GM12878 (cell line): ENCODE measurements around the gene PPP3CA. TPM values are rescaled to one million over a fixed set of nuclear protein-coding genes. Genes with fewer than 3 reads are reported as not detected.

Experiments
- ATAC-seq: fragments of 200-7000 bp; cut with Tn5 transposase; 3 replicates; pipeline ENCODE4 v1.9.1; 2020; ENCODE audit warnings: mild to moderate bottlenecking, moderate library complexity
- BruUV-seq: library from RNA; stranded (reverse); fragments of 400-500 nt; replicated peaks from 2 replicates; lab custom pipeline; 2021; lab: Mats Ljungman, UMichigan
- CTCF ChIA-PET: fragments of 300-600 bp; sonication (Branson Sonifier 250); formaldehyde crosslinking; extraction: SDS; loops from one replicate; lab custom pipeline; 2021; ENCODE audit warnings: inconsistent platforms; lab: Yijun Ruan, JAX
- POLR2A ChIA-PET: fragments of 350-600 bp; formaldehyde crosslinking; extraction: SDS; loops from one replicate; lab custom pipeline; 2021; ENCODE audit warnings: inconsistent platforms; lab: Charles Lee
- RAD21 ChIA-PET: fragments of 300-600 bp; sonication (Branson Sonifier 250); formaldehyde crosslinking; loops from one replicate; lab custom pipeline; 2023; ENCODE audit warnings: antibody characterized with exemption; ENCODE audit not compliant: unreplicated experiment; lab: Charles Lee
- SMC1A ChIA-PET: fragments of 300-600 bp; sonication (Branson Sonifier 250); formaldehyde crosslinking; loops from one replicate; lab custom pipeline; 2023; ENCODE audit not compliant: unreplicated experiment, uncharacterized antibody; lab: Charles Lee
- DNase-seq: peaks from one replicate; pipeline ENCODE4 v3.0.0-alpha.2; 2011; ENCODE audit warnings: low read depth, low spot score
- FAIRE-seq: peaks from 3 replicates; lab custom pipeline; 2011; peaks lifted over from hg19 to GRCh38; lab: Jason Lieb, UNC
- H2AFZ ChIP-seq: 2 replicates; pipeline ENCODE4 v1.6.0; 2011; ENCODE audit warnings: low read depth, low read length, control low read depth; ENCODE audit not compliant: control insufficient read depth
- H3K27ac ChIP-seq: 2 replicates; pipeline ENCODE4 v1.5.1; 2011; ENCODE audit warnings: control low read depth; ENCODE audit not compliant: control insufficient read depth, insufficient read depth
- H3K27me3 ChIP-seq, 2 experiments: replicated peaks in 1 of 2; 2 replicates each; pipeline versions ENCODE4 v1.6.0 to v1.6.1; 2011; ENCODE audit warnings: low read length in 1 of 2; ENCODE audit not compliant: control insufficient read depth in 2 of 2, insufficient read depth in 2 of 2
- H3K36me3 ChIP-seq, 2 experiments: 2 replicates each; pipeline ENCODE4 v1.5.1; 2011; ENCODE audit warnings: low read length in 1 of 2; ENCODE audit not compliant: control insufficient read depth in 2 of 2, insufficient read depth in 2 of 2
- H3K4me1 ChIP-seq: 2 replicates; pipeline ENCODE4 v1.6.1; 2011; ENCODE audit warnings: mild to moderate bottlenecking, low read length, moderate library complexity, mixed read lengths; ENCODE audit not compliant: control insufficient read depth, insufficient read depth
- H3K4me2 ChIP-seq: 2 replicates; pipeline ENCODE4 v1.6.0; 2011; ENCODE audit warnings: control low read depth; ENCODE audit not compliant: control insufficient read depth, insufficient read depth
- H3K4me3 ChIP-seq: fragments of 200-600 bp; sonication (generic); 2 replicates; pipeline ENCODE4 v1.5.1; 2016
- H3K79me2 ChIP-seq: 2 replicates; pipeline ENCODE4 v1.6.0; 2011; ENCODE audit warnings: low read length; ENCODE audit not compliant: control insufficient read depth, insufficient read depth
- H3K9ac ChIP-seq: 2 replicates; pipeline ENCODE4 v1.8.0; 2011; ENCODE audit warnings: low read length, control low read depth, mixed read lengths; ENCODE audit not compliant: control insufficient read depth, insufficient read depth
- H3K9me3 ChIP-seq: replicated peaks from 3 replicates; pipeline ENCODE4 v1.5.1; 2011; ENCODE audit warnings: mild to moderate bottlenecking, low read length; ENCODE audit not compliant: control insufficient read depth, insufficient read depth
- H4K20me1 ChIP-seq: 2 replicates; pipeline ENCODE4 v1.6.0; 2011; ENCODE audit not compliant: control insufficient read depth, insufficient read depth
- KAT2A ChIP-seq: conservative IDR thresholded peaks from 2 replicates; pipeline ENCODE4 v1.6.1; 2011; ENCODE audit warnings: low read depth, low read length; ENCODE audit not compliant: control insufficient read depth
- NFYB ChIP-seq: IDR thresholded peaks from 2 replicates; pipeline ENCODE4 v1.6.1; 2011; ENCODE audit warnings: low read depth, mild to moderate bottlenecking, low read length, improper control_type of control experiment, moderate library complexity; ENCODE audit not compliant: insufficient read depth
- NR2C1 ChIP-seq: fragments of 450-650 bp; IDR thresholded peaks from 2 replicates; pipeline ENCODE4 v1.6.1; 2017; ENCODE audit warnings: antibody characterized with exemption, mild to moderate bottlenecking, moderate library complexity
- POLR2AphosphoS5 ChIP-seq: IDR thresholded peaks from 2 replicates; pipeline ENCODE4 v1.6.1; 2011; ENCODE audit warnings: mild to moderate bottlenecking, low read length, inconsistent platforms
- SP1 ChIP-seq: IDR thresholded peaks from one replicate; pipeline ENCODE4 v1.6.1; 2011; ENCODE audit warnings: low read depth, low read length
- ZNF622 ChIP-seq: fragments of 450-650 bp; IDR thresholded peaks from 2 replicates; pipeline ENCODE4 v1.6.1; 2017; ENCODE audit warnings: mild to moderate bottlenecking, inconsistent platforms
- WGBS: methylation state at CpG from one replicate; pipeline ENCODE4 v1.1.6; 2016; ENCODE audit warnings: low lambda C conversion rate; ENCODE audit not compliant: insufficient replicate concordance, insufficient coverage; ENCODE audit errors: missing lambda C conversion rate; 5-methylcytosine and 5-hydroxymethylcytosine counted together
- in situ Hi-C: fragments of 300-500 bp; cut with MboI; formaldehyde crosslinking; loops from 9 replicates; pipeline ENCODE4 v1.14.3; 2018; ENCODE audit warnings: mixed read lengths
- intact Hi-C: fragments of 100-400 bp; cut with micrococcal nuclease; formaldehyde crosslinking; loops from one replicate; pipeline ENCODE4 v1.14.2; 2022; ENCODE audit not compliant: unreplicated experiment
- polyA plus RNA-seq, 11 experiments: library from polyadenylated mRNA; depleted of rRNA in 4 of 11; unstranded in 6 of 11; stranded (reverse) in 5 of 11; fragments of >200 nt; fragmentation: Nextera tagmentation in 4 of 11; fragmentation: Illumina TruSeq in 1 of 11; extraction: Ambion mirVana in 4 of 11; extraction: Trizol in 1 of 11; gene quantifications; 1 replicate in 1 of 11; 2 replicates in 10 of 11; pipeline versions ENCODE4 v1.2.1 to v1.2.3, GENCODE V29; 2011 to 2016; ENCODE audit warnings: inconsistent platforms in 2 of 11, missing spikeins in 2 of 11, low read depth in 1 of 11
- total RNA-seq, 4 experiments: library from RNA; depleted of rRNA in 3 of 4; stranded (reverse); fragments of >200 nt in 3 of 4; fragmentation: Illumina TruSeq in 1 of 4; extraction: Trizol in 1 of 4; gene quantifications; 2 replicates each; pipeline versions ENCODE4 v1.2.1 to v1.2.3, GENCODE V29; 2013 to 2021

The PPP3CA gene
- total and polyA plus RNA-seq, 10 of the 15 experiments (the other 5 are each of a cell fraction or from before 2014, with no cell fraction given): 0.33 to 9.0 (median 1.0) TPM

DNA sequence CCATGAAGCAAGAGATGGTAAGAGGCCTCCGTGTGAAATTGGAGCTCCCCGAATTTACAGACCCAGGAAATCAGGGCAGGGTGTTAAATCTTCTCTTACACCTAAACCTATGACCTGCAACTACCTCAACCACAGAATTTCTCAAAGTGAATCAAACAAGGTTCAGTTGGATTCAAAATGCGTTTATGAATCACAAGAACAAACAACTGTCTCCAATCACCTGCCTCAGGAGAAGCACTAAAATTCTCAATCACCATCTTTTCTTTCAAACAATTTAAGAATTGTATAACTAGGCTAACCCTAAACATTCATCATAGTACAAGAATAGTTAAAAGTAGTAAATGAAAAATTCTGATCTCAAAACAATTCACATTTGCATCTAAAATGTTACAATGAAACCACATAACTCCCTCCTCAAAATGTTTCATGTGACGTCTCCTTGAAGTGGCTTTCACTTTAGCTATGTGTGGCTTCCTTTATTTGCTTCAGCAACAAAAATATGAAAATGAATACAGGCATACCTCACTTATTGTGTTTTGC is 19.2 kb downstream of the PPP3CA start (continued):
- no peak for TF ChIP-seq KAT2A
- TF ChIP-seq SP1: no peak
- no peak for TF ChIP-seq NFYB
- no peak for TF ChIP-seq ZNF622
- TF ChIP-seq NR2C1: no peak

DNA sequence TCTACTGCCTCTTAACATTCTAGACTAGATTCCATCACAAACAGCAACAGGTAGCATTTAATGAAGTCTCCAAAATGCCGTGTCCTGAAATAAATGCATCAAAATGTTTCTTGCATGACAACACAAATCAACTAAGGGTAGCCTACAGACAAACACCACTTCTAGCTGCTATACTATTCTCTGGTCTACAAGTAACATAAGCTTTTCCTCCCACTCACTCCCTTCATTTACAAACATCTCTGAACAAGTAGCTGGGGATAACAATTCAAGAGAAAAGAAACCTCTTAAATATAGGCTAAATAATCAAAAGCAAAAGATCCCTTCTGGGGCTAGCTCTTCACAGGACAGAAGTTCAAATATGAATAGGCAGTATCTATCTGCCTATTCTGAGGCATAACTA is 20.8 kb downstream of the PPP3CA start:
- intact Hi-C loops: no loop called here
- ChIA-PET POLR2A (no interaction called here), RAD21 (interaction anchor here (0.7 to 2.7 kb wide), 6 partner anchors 18 to 411 kb away, joined by 3 to 7 read pairs (median 4); partner anchors contain the start of gene PPP3CA)
- no peak for DNase-seq
- TF ChIP-seq POLR2AphosphoS5: no peak
- no peak for TF ChIP-seq SP1
- TF ChIP-seq, all 136 proteins: peak for 0
- FAIRE-seq (no peak), ATAC-seq (no peak)
- in situ Hi-C loops: no loop called here
- Histone ChIP-seq H3K9ac (no peak overlapping the region), H3K36me3 (no peaks in the 10 kb centered on the region), H3K27ac (no peak overlapping the region), H3K4me2 (no peak overlapping the region), H3K4me3 (no peak overlapping the region), H3K27me3 (no peaks in the 10 kb centered on the region), H4K20me1 (no peaks in the 10 kb centered on the region), H3K4me1 (peaks cover 13% of the 10 kb centered on the region), H3K9me3 (no peaks in the 10 kb centered on the region; the same call in 2 of the 3 replicates), H3K79me2 (no peaks in the 10 kb centered on the region; the same call in none of the 2 replicates), H2AFZ (no peak overlapping the region)
- BruUV-seq: no TSS peak
- WGBS: 100% methylated on average over 1 of the region's 1 CpG
- CTCF ChIA-PET: interaction anchor here (0.6 to 3.3 kb wide), 8 partner anchors 10 to 403 kb away, joined by 3 to 13 read pairs (median 3); no protein-coding TSS in a partner anchor
- SMC1A ChIA-PET: interaction anchor here (0.6 to 3.1 kb wide), 11 partner anchors 9 to 735 kb away, joined by 3 to 16 read pairs (median 4); no protein-coding TSS in a partner anchor
